Loucy (cell line): Measurements from ENCODE around the gene SIK2.

Experiments
- H2AFZ ChIP-seq: fragments of 200-600 bp; sonication (generic); 2 replicates; pipeline ENCODE4 v1.6.0; 2016; ENCODE audit warnings: antibody characterized with exemption, mild to moderate bottlenecking, low read length, moderate library complexity
- H3F3A ChIP-seq: fragments of 200-600 bp; 2 replicates; pipeline ENCODE4 v1.6.0; 2016; ENCODE audit warnings: antibody characterized with exemption, low read depth, mild to moderate bottlenecking
- H3K27me3 ChIP-seq: fragments of 200-600 bp; sonication (generic); 2 replicates; pipeline ENCODE4 v1.6.1; 2014; ENCODE audit warnings: low read length, mild to moderate bottlenecking; ENCODE audit not compliant: insufficient read depth, poor library complexity, severe bottlenecking
- H3K36me3 ChIP-seq: fragments of 200-600 bp; sonication (generic); 2 replicates; pipeline ENCODE4 v1.6.1; 2016; ENCODE audit warnings: low read length; ENCODE audit not compliant: insufficient read depth
- H3K4me1 ChIP-seq: fragments of 200-600 bp; sonication (generic); 2 replicates; pipeline ENCODE4 v1.5.1; 2014; ENCODE audit warnings: low read length, mild to moderate bottlenecking; ENCODE audit not compliant: insufficient read depth, poor library complexity, severe bottlenecking
- H3K4me2 ChIP-seq: fragments of 200-600 bp; sonication (generic); 2 replicates; pipeline ENCODE4 v1.6.0; 2014; ENCODE audit warnings: antibody characterized with exemption, low read length, low read depth, mild to moderate bottlenecking; ENCODE audit not compliant: poor library complexity, severe bottlenecking
- H3K4me3 ChIP-seq: fragments of 200-600 bp; sonication (generic); 2 replicates; pipeline ENCODE4 v1.5.1; 2014; ENCODE audit warnings: low read length, mild to moderate bottlenecking, mixed read lengths; ENCODE audit not compliant: poor library complexity, severe bottlenecking
- H3K79me2 ChIP-seq: fragments of 200-600 bp; sonication (generic); 2 replicates; pipeline ENCODE4 v1.6.1; 2014; ENCODE audit warnings: low read length; ENCODE audit not compliant: insufficient read depth
- H3K9ac ChIP-seq: fragments of 200-600 bp; sonication (generic); 2 replicates; pipeline ENCODE4 v1.6.0; 2014; ENCODE audit warnings: mild to moderate bottlenecking, low read depth, low read length, moderate library complexity; ENCODE audit not compliant: poor library complexity, severe bottlenecking
- H3K9me2 ChIP-seq: fragments of 200-600 bp; sonication (generic); replicated peaks from 2 replicates; pipeline ENCODE4 v1.6.1; 2016; ENCODE audit warnings: low read depth, low read length, mixed read lengths
- H3K9me3 ChIP-seq: fragments of 200-600 bp; sonication (generic); 2 replicates; pipeline ENCODE4 v1.6.1; 2014; ENCODE audit warnings: mild to moderate bottlenecking, antibody characterized with exemption, low read length, low read depth; ENCODE audit not compliant: insufficient read depth
- H4K20me1 ChIP-seq: fragments of 200-600 bp; sonication (generic); 2 replicates; pipeline ENCODE4 v1.6.0; 2014; ENCODE audit warnings: antibody characterized with exemption, low read length, mild to moderate bottlenecking; ENCODE audit not compliant: insufficient read depth, poor library complexity, severe bottlenecking
- EZH2phosphoT487 ChIP-seq: fragments of 200-600 bp; IDR thresholded peaks from 2 replicates; pipeline ENCODE4 v1.6.1; 2018; ENCODE audit warnings: antibody characterized with exemption, mild to moderate bottlenecking, moderate library complexity, borderline replicate concordance
- TF ChIP-seq, protein P1 (sequence below): fragments of 200-600 bp; sonication (generic); conservative IDR thresholded peaks from 2 replicates; pipeline ENCODE4 v1.5.1; 2014; ENCODE audit warnings: mild to moderate bottlenecking, antibody characterized with exemption, low read length

SIK2 gene

DNA sequence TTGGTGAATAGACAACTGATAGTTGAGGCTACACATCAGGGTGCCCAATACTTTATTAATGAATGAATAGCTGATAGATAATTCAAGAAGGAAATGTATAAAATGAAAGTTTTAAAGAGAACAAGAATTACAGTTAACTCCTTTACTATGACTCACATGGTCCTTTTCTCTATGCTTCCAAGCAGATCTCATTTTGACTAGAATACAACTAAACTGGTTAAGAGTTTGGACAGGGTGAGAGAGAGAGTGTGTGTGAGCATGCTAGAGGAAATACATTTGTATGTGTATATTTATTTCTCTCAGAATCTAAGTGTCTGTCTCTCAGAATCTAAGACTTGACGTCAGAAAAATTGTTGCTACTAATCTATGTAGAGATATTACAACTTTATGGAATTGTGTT, 66.7 kb downstream of the SIK2 start:
- Histone ChIP-seq H3K36me3 (peaks cover 13% of the 10 kb centered on the region; the same call in 1 of the 2 replicates), H2AFZ (no peak overlapping the region), H3K4me1 (no peaks in the 10 kb centered on the region), H3K27me3 (no peaks in the 10 kb centered on the region), H3K79me2 (no peaks in the 10 kb centered on the region), H3K4me2 (no peak overlapping the region), H3K9me2 (no peaks in the 10 kb centered on the region), H3K4me3 (no peak overlapping the region), H3K9me3 (no peaks in the 10 kb centered on the region), H3K9ac (no peak overlapping the region), H3F3A (no peaks in the 10 kb centered on the region), H4K20me1 (no peaks in the 10 kb centered on the region)
- no peak for TF ChIP-seq EZH2phosphoT487
- TF ChIP-seq, protein P1, sequence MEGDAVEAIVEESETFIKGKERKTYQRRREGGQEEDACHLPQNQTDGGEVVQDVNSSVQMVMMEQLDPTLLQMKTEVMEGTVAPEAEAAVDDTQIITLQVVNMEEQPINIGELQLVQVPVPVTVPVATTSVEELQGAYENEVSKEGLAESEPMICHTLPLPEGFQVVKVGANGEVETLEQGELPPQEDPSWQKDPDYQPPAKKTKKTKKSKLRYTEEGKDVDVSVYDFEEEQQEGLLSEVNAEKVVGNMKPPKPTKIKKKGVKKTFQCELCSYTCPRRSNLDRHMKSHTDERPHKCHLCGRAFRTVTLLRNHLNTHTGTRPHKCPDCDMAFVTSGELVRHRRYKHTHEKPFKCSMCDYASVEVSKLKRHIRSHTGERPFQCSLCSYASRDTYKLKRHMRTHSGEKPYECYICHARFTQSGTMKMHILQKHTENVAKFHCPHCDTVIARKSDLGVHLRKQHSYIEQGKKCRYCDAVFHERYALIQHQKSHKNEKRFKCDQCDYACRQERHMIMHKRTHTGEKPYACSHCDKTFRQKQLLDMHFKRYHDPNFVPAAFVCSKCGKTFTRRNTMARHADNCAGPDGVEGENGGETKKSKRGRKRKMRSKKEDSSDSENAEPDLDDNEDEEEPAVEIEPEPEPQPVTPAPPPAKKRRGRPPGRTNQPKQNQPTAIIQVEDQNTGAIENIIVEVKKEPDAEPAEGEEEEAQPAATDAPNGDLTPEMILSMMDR: no peak

DNA sequence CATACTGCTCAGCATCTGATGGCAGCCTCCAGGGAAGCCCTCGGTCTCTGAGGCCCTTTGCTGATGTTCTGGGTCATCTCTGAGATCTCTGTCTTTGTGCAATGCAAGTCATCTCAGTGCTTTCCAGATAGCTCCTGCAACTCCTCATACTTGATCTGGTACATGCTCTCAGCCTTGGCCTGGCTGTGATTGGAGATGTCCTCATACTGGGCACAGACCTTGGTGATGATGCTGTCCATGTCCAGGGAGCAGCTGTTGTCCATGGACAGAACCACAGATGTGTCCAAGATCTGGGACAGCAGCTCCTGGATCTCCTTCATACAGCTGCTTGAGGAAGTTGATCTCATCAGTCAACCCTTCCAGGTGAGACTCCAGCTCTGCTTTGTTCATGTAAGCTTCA, 69.1 kb downstream of the SIK2 start:
- H2AFZ ChIP-seq: no peak overlapping the region
- H3K4me1 ChIP-seq: no peaks in the 10 kb centered on the region
- no peak overlapping the region for H3K4me2 ChIP-seq
- no peaks in the 10 kb centered on the region for H3K79me2 ChIP-seq
- H3K4me3 ChIP-seq: no peak overlapping the region
- TF ChIP-seq EZH2phosphoT487: no peak
- TF ChIP-seq, protein P1: no peak
- no peaks in the 10 kb centered on the region for H4K20me1 ChIP-seq
- peaks cover 21% of the 10 kb centered on the region; the same call in 1 of the 2 replicates for H3K36me3 ChIP-seq
- H3K9ac ChIP-seq: no peak overlapping the region
- no peaks in the 10 kb centered on the region for H3K9me2 ChIP-seq
- H3K27me3 ChIP-seq: no peaks in the 10 kb centered on the region
- no peaks in the 10 kb centered on the region for H3F3A ChIP-seq
- H3K9me3 ChIP-seq: no peaks in the 10 kb centered on the region

- H3K4me1 ChIP-seq: no peaks in the 10 kb centered on the region
- H3K27me3 ChIP-seq: no peaks in the 10 kb centered on the region
- H3K79me2 ChIP-seq: no peaks in the 10 kb centered on the region
- H3K36me3 ChIP-seq: peaks cover 21% of the 10 kb centered on the region; the same call in 1 of the 2 replicates
- H3K9ac ChIP-seq: no peak overlapping the region
- TF ChIP-seq EZH2phosphoT487: no peak
- TF ChIP-seq, protein P1: no peak
- no peaks in the 10 kb centered on the region for H4K20me1 ChIP-seq
- H3K9me3 ChIP-seq: no peaks in the 10 kb centered on the region
- no peaks in the 10 kb centered on the region for H3F3A ChIP-seq
- H3K4me2 ChIP-seq: no peak overlapping the region
- H3K9me2 ChIP-seq: no peaks in the 10 kb centered on the region
- no peak overlapping the region for H2AFZ ChIP-seq
- no peak overlapping the region for H3K4me3 ChIP-seq
These were observed 70.7 kb downstream of the SIK2 start for GRCh38 chr11:111672949-111673348.
